Colonic mucosa (tissue), 4 donors: ENCODE measurements around the gene DYNLT4. TPM values are rescaled to one million over a fixed set of nuclear protein-coding genes. Genes with fewer than 3 reads are reported as not detected.

ENCODE experiments used
- DNase-seq: peaks from one replicate; pipeline ENCODE4 v3.0.0-alpha.2; 2020
- H3K27ac ChIP-seq: fragments of 200-600 bp; one replicate; pipeline ENCODE4 v1.8.0; 2021
- H3K27me3 ChIP-seq: fragments of 200-600 bp; one replicate; pipeline ENCODE4 v1.8.0; 2021
- H3K36me3 ChIP-seq: fragments of 200-600 bp; one replicate; pipeline ENCODE4 v1.8.0; 2021
- H3K4me1 ChIP-seq: fragments of 200-600 bp; one replicate; pipeline ENCODE4 v1.8.0; 2021; ENCODE audit warnings: mild to moderate bottlenecking
- H3K4me3 ChIP-seq: fragments of 200-600 bp; one replicate; pipeline ENCODE4 v1.8.0; 2021
- H3K9ac ChIP-seq, 2 donors: one replicate each; pipeline ENCODE4 v1.7.0; 2013; ENCODE audit warnings: control low read depth in 2 of 2, low read depth in 2 of 2, low read length in 2 of 2
- H3K9me3 ChIP-seq: fragments of 200-600 bp; one replicate; pipeline ENCODE4 v1.8.0; 2021
- CTCF ChIP-seq: fragments of 200-600 bp; IDR thresholded peaks from one replicate; pipeline ENCODE4 v1.8.0; 2022; ENCODE audit warnings: antibody characterized with exemption, mild to moderate bottlenecking
- intact Hi-C: fragments of 100-400 bp; cut with DNase I; formaldehyde crosslinking; loops from one replicate; pipeline ENCODE4 v1.14.1; 2022
- total RNA-seq, 2 donors: library from RNA; stranded (reverse); fragmentation: NEBNext Ultra II Directional in 1 of 2; extraction: Animal tissue kit (Norgen Biotek cat#: 25700) in 1 of 2; gene quantifications; one replicate each; pipeline ENCODE4 v1.2.1, GENCODE V29; 2021
- donor health status: healthy.
- donor health status: DM: no; HTN: no; CAD: no.
- donor health status: DM: no; HTN: no; CAD: no.

DYNLT4 gene
- total RNA-seq, 2 donors from 2014 or later, result 0.35 to 0.56 TPM

GRCh38 chr1:44790968-44791801, 16.0 kb downstream of the DYNLT4 start:
- Histone ChIP-seq H3K9ac (no peak overlapping the region), H3K27me3 (no peaks in the 10 kb centered on the region), H3K36me3 (no peaks in the 10 kb centered on the region), H3K4me1 (no peaks in the 10 kb centered on the region), H3K27ac (no peak overlapping the region), H3K9me3 (no peaks in the 10 kb centered on the region), H3K4me3 (no peak overlapping the region)
- intact Hi-C loops, result loop anchor here (5.0 kb wide), 1 partner anchor 41 kb away; no protein-coding TSS in a partner anchor
- no peak for TF ChIP-seq CTCF
- peak; percentile 60 for DNase-seq

GRCh38 chr1:44788120-44788860, 18.9 kb downstream of the DYNLT4 start, which contains the start of gene BEST4:
BEST4 (minus strand) TSS chr1:44788170; CDS start chr1:44787705, 465 bp downstream.
- no peak for DNase-seq
- intact Hi-C loops, result no loop called here

GRCh38 chr1:44787506-44787905, 19.6 kb downstream of the DYNLT4 start:
- peaks cover 12% of the 10 kb centered on the region for H3K4me1 ChIP-seq
- DNase-seq, result no peak
- intact Hi-C loops, result no loop called here
- H3K4me3 ChIP-seq, result no peak overlapping the region
- TF ChIP-seq CTCF, result no peak
- H3K9ac ChIP-seq, result no peak overlapping the region
- no peaks in the 10 kb centered on the region for H3K9me3 ChIP-seq
- H3K27me3 ChIP-seq, result no peaks in the 10 kb centered on the region
- H3K36me3 ChIP-seq, result no peaks in the 10 kb centered on the region
- H3K27ac ChIP-seq, result no peak overlapping the region

More at GRCh38 chr1:44788120-44788860, 18.9 kb downstream of the DYNLT4 start, which contains the start of gene BEST4:
- Histone ChIP-seq H3K27ac (no peak within 1 kb of the TSS), H3K9me3 (no peaks in the 10 kb centered on the region), H3K4me3 (no peak within 1 kb of the TSS), H3K27me3 (no peaks in the 10 kb centered on the region), H3K4me1 (peaks cover 12% of the 10 kb centered on the region), H3K36me3 (no peaks in the 10 kb centered on the region), H3K9ac (no peak within 1 kb of the TSS)
- TF ChIP-seq CTCF, result no peak

- Histone ChIP-seq H3K27ac (no peak overlapping the region), H3K4me1 (peaks cover 12% of the 10 kb centered on the region), H3K36me3 (no peaks in the 10 kb centered on the region), H3K9me3 (no peaks in the 10 kb centered on the region), H3K4me3 (peak overlapping the region; percentile 46), H3K27me3 (no peaks in the 10 kb centered on the region), H3K9ac (peak overlapping the region; percentile 30 to 54)
- no peak for DNase-seq
- TF ChIP-seq CTCF, result no peak
- intact Hi-C loops, result no loop called here
Measured at GRCh38 chr1:44786841-44787426, 20.2 kb downstream of the DYNLT4 start.

GRCh38 chr1:44786138-44786840, 20.9 kb downstream of the DYNLT4 start:
- Histone ChIP-seq H3K36me3 (no peaks in the 10 kb centered on the region), H3K9me3 (no peaks in the 10 kb centered on the region), H3K4me1 (peaks cover 12% of the 10 kb centered on the region), H3K9ac (peak overlapping the region; percentile 54 to 64), H3K27ac (no peak overlapping the region), H3K4me3 (peak overlapping the region; percentile 46), H3K27me3 (no peaks in the 10 kb centered on the region)
- DNase-seq, result peak; percentile 77
- intact Hi-C loops, result no loop called here
- TF ChIP-seq CTCF, result peak; percentile 99
